Thyroid gland (tissue), 4 donors: ENCODE data around the gene CFAP251.

Source experiments
- CTCF ChIP-seq, 6 experiments: fragments of 200-600 bp in 3 of 6; fragments of 450-650 bp in 3 of 6; sonication (generic) in 3 of 6; IDR thresholded peaks; one replicate each; pipeline ENCODE4 v1.5.1; 2016 to 2019; ENCODE audit warnings: antibody characterized with exemption in 6 of 6, mild to moderate bottlenecking in 2 of 6, inconsistent platforms in 1 of 6, moderate library complexity in 1 of 6
- POLR2A ChIP-seq, 2 donors: fragments of 450-650 bp; IDR thresholded peaks; one replicate each; pipeline ENCODE4 v1.6.1; 2017; ENCODE audit warnings: antibody characterized with exemption in 2 of 2, mild to moderate bottlenecking in 2 of 2, moderate library complexity in 1 of 2

- TF ChIP-seq POLR2A (IDR thresholded peaks at IDR 0.05) (no peak), CTCF (IDR thresholded peaks at IDR 0.05) (no peak)
These were observed 105.9 kb downstream of the CFAP251 start for GRCh38 chr12:122024132-122024785.
